NOMO-1 treated with dmso at 0.1 percent for 144 hours (cell line): ENCODE data around the gene GNAO1.

ENCODE experiments used
- DNase-seq: peaks from one replicate; lab custom pipeline; 2025; ENCODE audit not compliant: unreplicated experiment; lab: John Stamatoyannopoulos, UW

Gene GNAO1

GRCh38 chr16:56307534-56307873 lies 116.2 kb downstream of the GNAO1 start:
- no peak for DNase-seq

GRCh38 chr16:56309008-56309407 lies 117.7 kb downstream of the GNAO1 start:
- DNase-seq = no peak

DNA sequence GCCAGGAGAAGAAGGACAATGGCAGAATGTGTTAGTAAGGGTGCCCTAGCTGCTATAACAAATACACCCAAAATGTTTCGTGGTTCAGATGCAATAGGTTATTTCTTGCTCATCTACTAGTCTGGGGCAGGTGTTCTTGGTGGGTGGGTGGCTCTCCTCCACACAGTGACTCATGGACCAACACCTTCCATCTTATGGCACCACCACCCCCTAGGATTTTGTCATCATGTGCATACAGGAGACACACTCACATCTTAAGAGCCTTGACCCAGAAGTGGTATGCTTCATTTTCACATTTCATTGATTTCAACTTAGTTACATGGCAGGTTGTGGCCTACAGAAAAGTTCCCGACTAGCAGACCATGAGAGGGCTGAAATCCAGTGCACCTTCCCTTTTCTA lies 119.4 kb downstream of the GNAO1 start:
- no peak for DNase-seq

DNA sequence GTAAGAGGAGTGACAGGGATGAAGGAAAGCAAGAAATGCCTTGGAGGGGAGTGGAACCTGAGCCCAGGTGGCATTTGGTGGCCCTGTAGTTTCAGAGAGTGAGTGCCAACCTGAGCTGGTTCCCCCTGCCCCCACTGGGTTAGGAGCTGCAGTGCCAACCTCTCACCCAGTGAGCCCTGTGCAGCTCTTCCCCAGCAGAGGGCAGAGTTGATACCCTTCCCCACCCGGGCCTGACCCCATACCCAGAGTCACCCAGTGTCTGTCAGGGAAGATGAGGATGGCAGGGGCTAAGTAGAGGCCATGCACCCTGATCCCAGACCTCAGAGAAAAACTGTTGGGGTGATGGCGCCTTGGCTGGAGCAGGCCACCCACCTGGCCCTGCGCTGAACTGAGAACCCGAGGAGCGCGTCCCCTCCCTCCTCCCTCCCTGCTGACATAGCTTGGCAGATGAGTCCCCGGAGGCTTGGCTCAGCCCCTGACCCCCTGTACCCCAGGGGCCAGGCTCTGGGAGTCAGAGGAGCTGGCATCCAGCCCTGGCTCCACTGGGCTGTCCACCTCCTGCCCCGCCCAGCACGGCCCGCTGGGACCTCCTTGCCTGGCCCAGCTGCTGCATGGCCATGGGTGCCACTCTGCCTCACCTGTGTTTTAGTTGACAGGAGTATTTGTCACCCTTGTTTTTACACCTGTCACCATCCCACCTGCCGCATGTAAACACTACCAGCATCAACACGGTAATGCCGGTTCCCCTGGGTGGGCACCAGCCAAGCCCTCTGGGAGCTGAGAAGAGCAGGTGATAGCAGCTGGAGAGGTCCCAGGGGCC lies 120.1 kb downstream of the GNAO1 start:
- DNase-seq = no peak

GRCh38 chr16:56312028-56312300 lies 120.7 kb downstream of the GNAO1 start:
- no peak for DNase-seq

DNA sequence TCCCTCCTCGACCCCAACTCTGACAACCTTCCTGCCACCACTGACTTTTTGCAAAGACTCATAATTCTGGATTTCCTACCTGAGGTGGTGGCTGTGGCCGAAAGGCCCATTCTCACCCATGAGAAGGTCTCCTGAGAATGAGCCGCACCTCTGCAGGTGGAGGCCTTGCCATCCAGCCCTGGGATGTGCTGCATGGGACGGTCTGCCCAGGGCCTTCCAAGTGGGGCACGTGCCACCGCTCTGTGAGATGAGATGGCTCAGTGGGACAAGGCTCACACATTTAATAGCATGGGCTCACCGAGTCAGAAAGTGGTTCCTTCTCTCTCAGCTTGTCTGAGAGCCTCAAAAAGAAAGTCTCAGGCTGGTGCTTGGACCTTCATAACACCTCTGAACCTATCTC lies 121.3 kb downstream of the GNAO1 start:
- no peak for DNase-seq

GRCh38 chr16:56314244-56314850 lies 123.1 kb downstream of the GNAO1 start:
- DNase-seq = no peak

DNA sequence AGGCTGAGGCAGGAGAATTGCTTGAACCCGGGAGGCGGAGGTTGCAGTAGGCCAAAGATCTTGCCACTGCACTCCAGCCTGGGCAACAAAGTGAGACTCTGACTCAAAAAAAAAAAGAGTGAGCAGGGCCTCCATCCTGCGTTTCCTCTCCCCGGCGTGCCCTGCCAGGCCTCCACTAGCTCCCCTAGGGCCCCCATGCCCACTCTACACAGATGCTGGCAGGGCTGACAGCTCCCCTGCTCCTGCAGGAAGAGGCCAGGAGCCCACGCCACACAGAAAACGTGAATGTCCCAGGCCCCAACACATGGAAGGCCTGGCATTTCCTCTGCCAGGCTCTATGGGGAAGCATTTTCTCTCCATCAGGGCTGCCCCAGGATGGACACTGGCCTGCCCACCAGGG lies 124.7 kb downstream of the GNAO1 start:
- no peak for DNase-seq

- DNase-seq = no peak
Measured at GRCh38 chr16:56316545-56316944, 125.3 kb downstream of the GNAO1 start.

GRCh38 chr16:56317998-56318826 lies 126.9 kb downstream of the GNAO1 start:
- DNase-seq = peak; percentile 68

DNA sequence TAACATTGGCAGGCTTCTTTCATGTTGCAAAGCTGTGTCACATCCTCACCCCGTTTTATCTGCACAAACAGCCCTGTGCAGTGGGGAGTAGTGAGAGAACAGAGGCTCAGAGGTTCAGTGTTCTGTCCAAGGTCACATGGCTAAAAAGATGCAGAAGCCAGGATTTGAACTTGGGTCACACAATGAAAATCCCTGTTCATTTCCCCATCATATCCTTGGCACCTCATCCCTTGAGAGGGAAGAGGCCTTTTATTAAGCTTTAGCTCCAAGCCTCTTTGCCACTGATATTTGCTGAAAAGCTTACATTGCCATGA lies 127.5 kb downstream of the GNAO1 start:
- no peak for DNase-seq

DNA sequence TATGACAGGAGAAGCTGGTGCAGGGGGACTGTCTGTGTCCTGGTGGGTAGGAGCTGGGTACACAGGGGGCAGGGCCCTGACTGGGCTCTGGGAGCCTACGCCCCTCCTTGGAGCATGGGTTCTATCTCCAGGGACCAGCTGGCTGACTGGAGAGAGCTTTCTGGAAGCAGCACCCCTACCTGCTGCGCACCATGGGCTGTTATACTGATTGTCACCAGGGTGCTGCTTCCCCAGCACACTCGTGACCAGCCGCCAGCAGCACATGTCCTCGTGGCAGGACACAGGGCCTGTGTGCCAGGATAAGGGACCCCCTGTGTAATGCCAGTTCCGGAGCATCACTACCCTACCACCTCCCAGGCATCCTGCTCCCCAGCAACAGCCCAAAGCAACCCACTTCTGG lies 128.1 kb downstream of the GNAO1 start:
- no peak for DNase-seq

DNA sequence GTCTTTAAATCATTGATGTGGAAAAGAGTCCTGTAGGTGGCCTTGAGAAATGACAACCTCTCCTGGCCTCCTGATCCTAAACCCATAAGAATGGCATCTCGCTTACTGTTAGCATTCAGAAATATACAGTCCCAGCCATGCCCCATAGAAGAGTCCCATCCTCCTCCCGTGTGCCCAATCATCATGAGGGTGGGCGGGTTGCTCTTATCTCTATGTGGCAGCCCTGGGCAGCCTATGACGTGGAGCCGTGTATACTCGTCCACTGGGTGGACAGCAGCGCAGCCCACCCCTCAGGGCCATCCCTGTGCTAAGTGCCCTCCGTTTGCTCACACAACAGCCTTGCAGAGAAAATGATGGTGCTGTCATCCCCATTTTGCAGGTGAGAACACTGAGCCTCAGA lies 128.8 kb downstream of the GNAO1 start:
- no peak for DNase-seq

- DNase-seq = no peak
Measured at GRCh38 chr16:56320811-56321558, 129.7 kb downstream of the GNAO1 start.

DNA sequence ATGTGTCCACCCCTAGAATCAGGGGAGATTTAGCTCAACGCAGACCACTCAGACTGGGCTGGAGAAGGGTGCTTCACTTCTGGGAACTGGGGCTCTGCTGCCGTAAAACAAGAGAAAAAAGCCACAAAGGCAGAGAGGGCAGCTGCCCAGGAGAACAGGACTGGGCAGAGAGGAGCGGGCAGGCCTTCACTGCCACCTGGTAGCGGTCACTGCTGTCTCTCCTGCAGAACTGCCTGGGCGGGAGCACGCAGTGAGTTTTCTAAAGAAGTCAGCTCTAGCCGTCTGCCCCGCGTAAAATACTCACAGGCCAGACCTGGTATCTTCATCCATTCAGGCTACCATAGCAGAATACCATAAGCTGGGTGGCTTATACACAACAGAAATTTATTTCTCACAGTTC lies 130.3 kb downstream of the GNAO1 start:
- DNase-seq = no peak

- no peak for DNase-seq
Measured at GRCh38 chr16:56324406-56324805, 133.1 kb downstream of the GNAO1 start.

GRCh38 chr16:56325956-56326355 lies 134.7 kb downstream of the GNAO1 start:
- DNase-seq = no peak

DNA sequence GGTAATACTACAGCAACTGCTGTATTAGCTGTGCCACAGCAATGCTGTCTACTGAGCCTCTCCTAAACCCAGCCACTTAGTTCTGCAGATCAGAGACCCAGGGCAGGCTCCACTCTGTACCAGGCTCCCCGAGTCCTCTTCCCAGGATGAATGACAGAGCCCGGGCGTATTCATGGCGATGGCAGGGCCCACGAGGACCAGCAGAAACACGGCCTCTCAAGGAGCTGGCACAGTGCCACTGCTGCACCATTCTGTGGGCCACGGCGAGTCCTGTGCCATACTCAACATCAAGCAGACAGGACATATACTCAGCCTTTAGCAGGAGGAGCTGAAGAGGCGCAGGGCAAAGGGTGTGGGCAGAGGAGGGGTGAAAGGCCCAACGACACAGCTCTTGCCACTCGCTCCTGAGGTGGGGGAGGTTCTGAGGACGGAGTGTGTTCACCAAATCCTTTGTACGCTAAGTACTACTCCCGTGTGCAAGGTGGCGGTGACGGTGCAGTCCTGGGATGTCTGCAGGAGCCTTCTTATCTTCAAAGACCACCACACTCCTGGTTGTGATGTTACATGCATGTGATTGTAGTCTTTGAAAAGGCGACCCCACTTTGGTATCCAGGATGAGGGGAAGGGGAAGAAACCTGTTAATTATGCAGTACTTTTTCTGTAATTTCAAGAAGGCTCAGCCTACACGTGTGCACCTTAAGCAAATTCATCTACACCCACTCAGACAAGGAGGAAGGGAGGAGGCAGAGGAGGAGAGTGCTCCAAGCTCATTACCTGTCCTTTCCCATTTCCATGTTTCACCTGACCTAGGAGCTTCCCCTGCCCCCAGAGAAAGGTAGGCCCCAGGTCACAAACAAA lies 136.0 kb downstream of the GNAO1 start:
- DNase-seq = no peak

GRCh38 chr16:56327929-56328258 lies 136.6 kb downstream of the GNAO1 start:
- DNase-seq = no peak

GRCh38 chr16:56328276-56329022 lies 137.2 kb downstream of the GNAO1 start:
- DNase-seq = no peak
